T1000 (cell line): ENCODE results near the gene ABHD2.
"Not testable (repeated sequence)": the region's sequence is repeated elsewhere in the genome, so short reads cannot be mapped to it uniquely, and the experiment has no call there.

Experiments used
- DNase-seq: peaks from one replicate; lab custom pipeline; 2025; ENCODE audit warnings: mixed read lengths; lab: John Stamatoyannopoulos, UW

ABHD2 gene

DNA sequence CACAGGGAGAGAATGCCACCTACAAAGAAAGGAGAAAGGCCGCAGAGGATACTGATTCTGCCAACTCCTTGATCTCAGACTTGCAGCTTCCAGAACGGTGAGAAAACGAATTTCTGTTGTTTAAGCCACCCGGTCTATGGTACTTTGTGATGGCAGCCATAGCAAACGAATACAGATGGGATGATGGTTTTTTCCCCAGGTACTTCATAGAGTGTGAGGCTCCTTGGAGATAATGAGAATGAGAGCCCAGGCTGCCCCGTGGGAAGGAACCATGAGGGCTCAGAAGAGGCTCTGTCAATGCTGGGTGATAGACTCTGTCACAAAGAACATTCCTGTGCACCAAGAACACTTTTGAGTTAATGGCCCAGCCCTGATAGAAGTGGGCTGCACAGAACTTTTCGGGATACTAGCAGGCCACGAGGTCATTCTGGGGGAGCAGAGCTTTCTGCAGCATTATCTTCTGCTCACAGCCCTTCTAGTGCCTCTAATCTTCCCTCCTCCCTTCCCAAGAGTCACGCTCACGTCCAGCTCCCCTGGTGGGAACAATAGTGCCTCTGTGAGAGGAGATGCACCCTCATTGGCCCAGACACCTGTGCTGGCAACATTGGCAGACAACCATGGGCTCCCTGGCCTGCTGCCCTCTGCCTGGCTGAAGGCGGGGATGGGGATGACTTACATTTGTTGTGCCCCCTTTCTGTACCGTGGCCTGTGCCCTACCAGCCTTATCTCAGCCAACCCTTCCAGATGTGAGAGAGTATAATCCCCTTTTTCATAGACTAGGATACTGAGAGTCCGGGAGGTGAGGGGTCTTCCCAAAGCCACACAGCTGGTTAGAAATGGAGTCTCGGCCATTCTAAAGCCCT, 138.3 kb downstream of the ABHD2 start:
- DNase-seq = no peak

DNA sequence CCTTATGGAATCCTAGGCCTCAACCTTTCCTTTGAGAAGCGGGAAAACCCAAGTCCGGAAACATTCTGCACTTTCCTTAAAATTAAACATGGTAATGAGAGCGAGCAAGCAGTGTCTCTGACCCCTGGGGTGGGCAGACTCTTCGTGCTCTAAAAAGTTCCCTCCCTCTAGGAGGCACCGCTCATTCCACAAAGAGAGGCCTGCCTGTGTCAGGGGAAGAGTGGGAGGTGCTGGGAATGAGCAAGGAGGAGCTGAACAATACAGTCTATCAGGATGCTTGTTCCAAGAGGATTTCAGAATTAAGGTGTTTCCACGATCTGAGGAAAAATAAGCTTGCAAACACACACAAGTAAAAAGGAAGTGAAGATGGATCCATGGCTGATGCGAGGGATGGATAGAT, 139.2 kb downstream of the ABHD2 start:
- no peak for DNase-seq

DNA sequence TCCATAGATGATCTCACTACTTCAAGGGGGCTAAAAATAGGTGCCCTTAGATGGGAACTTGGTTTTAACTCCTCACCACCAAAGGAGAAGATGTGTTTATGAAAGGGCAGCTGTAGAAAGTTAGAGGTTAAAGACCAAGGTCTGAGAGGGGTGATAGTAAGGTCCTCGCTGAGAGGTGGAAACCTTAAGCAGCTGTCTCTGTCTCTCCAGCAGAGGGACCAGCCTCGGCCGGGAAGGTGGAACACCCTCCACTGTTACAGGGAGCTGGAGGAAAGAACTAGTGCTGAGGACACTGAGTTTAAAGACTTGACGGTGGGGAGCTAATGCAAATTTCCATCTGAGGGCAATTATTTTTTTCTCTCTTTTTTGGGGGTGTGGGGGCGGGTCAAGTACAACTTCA, 142.0 kb downstream of the ABHD2 start:
- DNase-seq = no peak

DNA sequence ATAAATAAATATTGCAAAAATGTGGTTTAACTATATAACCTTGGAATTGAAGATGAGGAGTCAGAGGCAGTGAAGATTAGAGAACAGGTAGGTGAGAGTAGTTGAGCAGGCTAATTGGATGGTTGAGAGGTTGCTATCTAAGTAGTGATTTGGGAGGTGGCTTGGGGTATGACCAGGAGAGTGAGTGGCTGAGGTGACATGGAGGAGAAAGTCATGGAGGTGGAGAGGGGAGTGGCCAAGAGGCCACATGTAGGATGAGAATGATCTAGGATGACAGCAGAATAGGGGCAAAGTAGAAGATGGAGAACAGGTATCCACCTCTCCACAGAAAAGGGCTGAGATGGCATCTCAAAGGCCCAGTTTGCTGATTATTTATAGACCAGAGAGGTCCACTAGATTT, 143.6 kb downstream of the ABHD2 start:
- no peak for DNase-seq

DNA sequence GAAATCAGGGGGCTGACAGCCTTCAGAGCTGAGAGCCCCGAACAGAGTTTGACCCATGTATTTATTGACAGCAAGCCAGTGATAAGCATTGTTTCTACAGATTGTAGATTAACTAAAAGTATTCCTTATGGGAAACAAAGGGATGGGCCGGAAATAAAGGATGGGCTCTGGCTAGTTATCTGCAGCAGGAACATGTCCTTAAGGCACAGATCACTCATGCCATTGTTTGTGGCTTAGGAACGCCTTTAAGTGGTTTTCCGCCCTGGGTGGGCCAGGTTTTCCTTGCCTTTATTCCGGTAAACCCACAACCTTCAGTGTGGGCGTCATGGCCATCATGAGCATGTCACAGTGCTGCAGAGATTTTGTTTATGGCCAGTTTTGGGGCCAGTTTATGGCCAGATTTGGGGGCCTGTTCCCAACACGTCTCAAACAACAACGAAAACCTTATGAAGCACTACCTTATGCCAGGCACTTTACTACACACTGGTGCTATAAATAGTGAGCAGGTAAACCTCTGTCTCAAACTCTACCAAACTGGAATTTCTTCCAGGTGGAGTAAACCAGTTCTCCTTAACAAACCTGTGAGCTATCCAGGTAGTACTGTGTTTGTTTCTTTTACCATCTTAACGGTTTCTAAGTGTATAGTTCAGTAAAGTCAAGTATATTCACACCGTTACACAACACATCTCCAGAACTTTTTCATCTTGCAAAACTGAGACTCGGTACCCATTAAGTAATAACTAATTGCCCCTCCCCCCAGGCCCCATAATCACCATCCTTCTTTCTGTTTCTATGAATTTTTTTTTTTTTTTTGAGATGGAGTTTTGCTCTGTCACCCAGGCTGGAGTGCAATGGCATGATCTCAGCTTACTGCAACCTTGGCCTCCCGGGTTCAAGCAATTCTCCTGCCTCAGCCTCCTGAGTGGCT, 151.9 kb downstream of the ABHD2 start:
- not testable (repeated sequence) for DNase-seq

DNA sequence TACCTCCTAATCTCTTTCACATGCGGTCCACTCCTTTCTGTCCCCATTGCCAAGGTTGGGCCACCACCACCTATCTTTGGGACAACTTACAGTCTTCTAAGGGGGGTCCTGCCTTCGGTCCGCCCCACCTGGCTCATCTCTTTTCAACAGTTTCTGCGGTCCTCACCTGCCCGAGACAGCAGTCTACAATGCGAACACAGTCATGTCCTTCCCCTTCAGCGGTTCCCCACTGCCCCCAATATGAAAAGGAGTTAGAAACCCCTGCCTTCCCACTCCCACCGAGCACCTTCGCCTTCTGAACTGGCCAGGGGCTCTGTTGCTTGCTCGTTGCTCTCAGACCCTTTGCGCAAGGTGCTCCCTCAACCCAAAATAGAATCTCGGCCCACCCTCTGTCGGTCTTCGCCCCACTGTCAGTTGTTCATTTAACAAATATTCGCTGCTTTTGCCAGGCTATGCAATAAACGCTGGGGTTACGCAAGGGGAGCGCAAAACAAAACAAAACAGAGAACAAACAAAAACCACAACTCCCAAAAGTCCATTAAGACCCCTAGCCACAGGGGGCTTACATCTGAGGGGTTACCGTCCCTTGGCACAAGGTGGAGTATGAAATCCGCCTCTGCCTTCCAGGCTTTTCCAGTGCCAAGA, 154.9 kb downstream of the ABHD2 start:
- DNase-seq = no peak

DNA sequence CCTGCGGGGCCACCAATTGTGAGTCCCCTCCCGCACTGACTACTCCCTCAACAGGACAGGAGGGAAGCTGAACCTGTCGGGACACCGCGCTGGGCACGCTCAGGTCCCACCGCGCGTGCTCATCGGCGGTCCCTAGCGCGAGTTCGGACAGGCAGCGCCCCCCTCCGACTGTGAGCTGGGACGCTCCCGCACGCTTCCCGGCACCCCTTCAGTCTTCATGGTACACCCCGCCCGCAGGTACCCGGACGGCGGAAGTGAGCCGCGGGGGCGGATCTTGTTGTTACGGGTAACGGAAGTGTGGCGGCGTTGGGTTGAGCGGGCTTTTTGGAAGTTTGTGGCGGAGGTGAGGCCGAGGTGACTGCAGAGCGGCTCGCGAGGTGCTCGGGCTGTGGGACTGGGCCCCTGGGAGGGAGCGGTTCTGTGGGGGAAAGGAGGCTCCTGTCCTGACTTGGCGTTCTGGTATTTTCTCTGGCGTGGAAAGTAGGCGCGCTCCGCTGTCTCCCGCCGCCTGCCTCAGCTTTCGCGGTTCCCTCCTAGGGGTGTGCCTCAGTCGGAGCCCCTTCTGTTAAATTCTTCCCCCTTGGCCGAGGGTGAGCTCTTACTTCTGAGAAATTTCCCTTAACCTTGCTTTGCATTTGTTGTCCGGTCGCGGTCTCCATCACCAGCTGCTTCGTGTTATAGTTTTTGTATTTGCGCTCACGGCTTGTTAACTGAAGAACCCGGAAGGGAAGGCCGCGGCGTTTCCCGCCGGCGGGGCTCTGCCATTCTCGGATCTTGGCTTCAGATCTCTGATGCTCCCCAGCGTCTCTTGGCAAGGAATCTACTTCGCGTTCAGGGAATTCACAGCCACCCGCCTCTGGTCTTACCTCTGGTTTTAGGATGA, 155.7 kb downstream of the ABHD2 start, which contains the start of gene FANCI:
TSS of gene FANCI (plus strand) at position 289 of the 883 bp plus-strand sequence. CDS start 3,669 bp downstream, outside the sequence.
- peak; percentile 91 for DNase-seq

DNA sequence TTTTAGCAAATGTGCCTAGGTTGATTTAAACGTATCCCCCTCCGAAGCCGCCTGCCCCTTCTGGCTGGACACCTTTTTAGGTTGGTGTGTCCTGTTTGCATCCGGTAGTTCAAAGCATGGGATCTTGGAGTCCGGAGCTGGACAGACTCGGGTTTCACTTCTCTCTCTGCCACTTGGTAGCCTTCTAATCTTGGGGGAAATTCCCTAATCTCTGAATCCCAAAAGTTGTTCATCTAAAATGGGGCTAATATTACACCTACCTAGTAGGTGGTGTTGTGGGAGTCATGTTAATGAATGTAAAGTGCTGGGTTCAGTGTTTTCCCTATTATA, 156.3 kb downstream of the ABHD2 start:
- DNase-seq = no peak

DNA sequence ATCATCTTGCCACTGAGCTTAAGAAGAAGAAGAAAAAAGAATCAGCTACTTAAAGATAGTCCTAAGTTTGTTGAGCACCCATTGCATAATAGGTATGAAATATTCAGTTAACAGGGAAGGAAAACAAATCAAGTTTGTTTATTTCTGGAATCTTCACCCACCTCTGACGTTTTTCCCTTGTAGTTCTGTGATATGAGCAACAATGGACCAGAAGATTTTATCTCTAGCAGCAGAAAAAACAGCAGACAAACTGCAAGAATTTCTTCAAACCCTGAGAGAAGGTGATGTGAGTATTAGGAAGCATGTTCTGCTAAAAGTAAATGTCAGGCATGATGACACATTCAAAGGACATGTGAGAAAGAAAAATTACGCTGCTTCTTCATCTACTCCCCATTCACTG, 159.2 kb downstream of the ABHD2 start:
- no peak for DNase-seq

DNA sequence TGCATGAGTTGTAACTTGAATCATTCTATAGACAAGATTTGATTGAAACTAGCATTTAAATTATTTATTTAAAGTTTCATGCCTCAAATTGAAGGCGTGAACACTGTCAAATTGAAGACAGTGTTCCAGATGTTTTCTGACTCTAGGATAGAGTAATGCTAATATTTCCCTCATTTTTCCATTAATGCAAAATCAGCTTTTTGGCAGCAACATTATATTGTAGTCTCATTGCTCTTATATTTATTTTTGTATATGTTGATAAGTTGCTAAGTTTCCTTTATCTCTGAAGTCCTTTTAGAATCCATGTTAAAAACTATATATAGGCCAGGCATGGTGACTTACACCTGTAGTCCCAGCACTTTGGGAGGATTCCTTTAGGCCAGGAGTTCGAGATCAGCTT, 160.3 kb downstream of the ABHD2 start:
- no peak for DNase-seq

DNA sequence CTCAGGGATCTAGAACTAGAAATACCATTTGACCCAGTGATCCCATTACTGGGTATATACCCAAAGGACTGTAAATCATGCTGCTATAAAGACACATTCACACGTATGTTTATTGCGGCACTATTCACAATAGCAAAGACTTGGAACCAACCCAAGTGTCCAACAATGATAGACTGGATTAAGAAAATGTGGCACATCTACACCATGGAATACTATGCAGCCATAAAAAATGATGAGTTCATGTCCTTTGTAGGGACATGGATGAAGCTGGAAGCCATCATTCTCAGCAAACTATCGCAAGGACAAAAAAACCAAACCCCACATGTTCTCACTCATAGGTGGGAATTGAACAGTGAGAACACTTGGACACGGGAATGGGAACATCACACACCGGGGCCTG, 161.9 kb downstream of the ABHD2 start:
- not testable (repeated sequence) for DNase-seq
